ENCODE data around the gene PCBP3. TPM values are rescaled to one million over a fixed set of nuclear protein-coding genes. Genes with fewer than 3 reads are reported as not detected.
"Not testable (repeated sequence)": the region's sequence is repeated elsewhere in the genome, so short reads cannot be mapped to it uniquely, and the experiment has no call there.

PCBP3 gene
- total and polyA plus RNA-seq, 2 of the 13 experiments (the other 11 are each of a cell fraction or from before 2014, with no cell fraction given): not detected

GRCh38 chr21:45814210-45814940, 170.8 kb downstream of the PCBP3 start:
- FAIRE-seq; intact Hi-C loops (cut with micrococcal nuclease; ENCODE audit: unreplicated experiment); H3K9me3 ChIP-seq (ENCODE audit: low read length); H4K20me1 ChIP-seq (ENCODE audit: insufficient read depth, low read length); H3K79me2 ChIP-seq (ENCODE audit: insufficient read depth, low read length); H3K36me3 ChIP-seq (replicated peaks in 1 of 2; ENCODE audit: control insufficient read depth in 1 of 2, insufficient read depth in 2 of 2, low read length in 2 of 2); H3K9ac ChIP-seq (ENCODE audit: insufficient read depth, low read depth, low read length); CTCF ChIA-PET (ENCODE audit: low intra/inter-chr PET ratio, low total read pairs); H3K4me3 ChIP-seq (replicated peaks in 1 of 3; ENCODE audit: insufficient read depth in 1 of 3, low read depth in 2 of 3, low read length in 3 of 3); ATAC-seq; BruUV-seq (replicated peaks); H3K27ac ChIP-seq (ENCODE audit: extremely low read length, insufficient read depth, low read length); POLR2A ChIA-PET; DNase-seq (ENCODE audit: low spot score); H3K4me2 ChIP-seq (ENCODE audit: low read depth, low read length); H2AFZ ChIP-seq (ENCODE audit: low read length); H3K27me3 ChIP-seq (ENCODE audit: control insufficient read depth in 1 of 2, insufficient read depth in 2 of 2, low read length in 2 of 2): not testable (repeated sequence)
- peaks cover 23% of the 10 kb centered on the region for H3K4me1 ChIP-seq (ENCODE audit: insufficient read depth, low read length)
- TF ChIP-seq ASH2L (IDR thresholded peaks at IDR 0.05; ENCODE audit: insufficient read length, low read depth, low read length): peak; percentile 44
- in situ Hi-C loops (cut with HindIII; ENCODE audit: extremely low pct_ligation_motif_present, low pct_unique_long_range_greater_than_20kb): loop anchor here (10.0 kb wide), 1 partner anchor 120 kb away; no protein-coding TSS in a partner anchor

- H3K27ac ChIP-seq (ENCODE audit: extremely low read length, insufficient read depth, low read length); H3K9me3 ChIP-seq (ENCODE audit: low read length); H3K36me3 ChIP-seq (replicated peaks in 1 of 2; ENCODE audit: control insufficient read depth in 1 of 2, insufficient read depth in 2 of 2, low read length in 2 of 2); H4K20me1 ChIP-seq (ENCODE audit: insufficient read depth, low read length); BruUV-seq (replicated peaks); CTCF ChIA-PET (ENCODE audit: low intra/inter-chr PET ratio, low total read pairs); ATAC-seq; H3K79me2 ChIP-seq (ENCODE audit: insufficient read depth, low read length); H3K4me2 ChIP-seq (ENCODE audit: low read depth, low read length); H3K4me3 ChIP-seq (replicated peaks in 1 of 3; ENCODE audit: insufficient read depth in 1 of 3, low read depth in 2 of 3, low read length in 3 of 3); H3K9ac ChIP-seq (ENCODE audit: insufficient read depth, low read depth, low read length); intact Hi-C loops (cut with micrococcal nuclease; ENCODE audit: unreplicated experiment); DNase-seq (ENCODE audit: low spot score); H3K27me3 ChIP-seq (ENCODE audit: control insufficient read depth in 1 of 2, insufficient read depth in 2 of 2, low read length in 2 of 2); FAIRE-seq; H2AFZ ChIP-seq (ENCODE audit: low read length); POLR2A ChIA-PET: not testable (repeated sequence)
- peaks cover 35% of the 10 kb centered on the region for H3K4me1 ChIP-seq (ENCODE audit: insufficient read depth, low read length)
- in situ Hi-C loops (cut with HindIII; ENCODE audit: extremely low pct_ligation_motif_present, low pct_unique_long_range_greater_than_20kb): loop anchor here (10.0 kb wide), 1 partner anchor 121 kb away; no protein-coding TSS in a partner anchor
- peak; percentile 40 for TF ChIP-seq ASH2L (IDR thresholded peaks at IDR 0.05; ENCODE audit: insufficient read length, low read depth, low read length)
These were observed 172.3 kb downstream of the PCBP3 start for GRCh38 chr21:45815781-45816180.

Data from HepG2 (cell line).